K562 (cell line): ENCODE results near the gene PLK5. TPM values are rescaled to one million over a fixed set of nuclear protein-coding genes. Genes with fewer than 3 reads are reported as not detected.

Experiments used
- CCNT2 ChIP-seq: IDR thresholded peaks from 2 replicates; pipeline ENCODE4 v1.6.1; 2011; ENCODE audit warnings: borderline replicate concordance, low read depth, mild to moderate bottlenecking, moderate library complexity, mixed read lengths, low read length; ENCODE audit not compliant: insufficient read length; ENCODE audit errors: extremely low read depth
- FOXJ3 ChIP-seq: sonication (generic); formaldehyde crosslinking; IDR thresholded peaks from 2 replicates; pipeline ENCODE4 v1.4.0; 2020; ENCODE audit warnings: mild to moderate bottlenecking, missing genetic modification reagents
- GABPB2 ChIP-seq: fragments of 250-450 bp; sonication (Bioruptor Pico); conservative IDR thresholded peaks from 2 replicates; pipeline ENCODE4 v1.5.1; 2021; ENCODE audit warnings: mild to moderate bottlenecking
- POLR3G ChIP-seq: IDR thresholded peaks from 2 replicates; pipeline ENCODE4 v1.6.1; 2011; ENCODE audit not compliant: insufficient read length, insufficient replicate concordance; ENCODE audit errors: extremely low read depth
- RBM39 ChIP-seq: fragments of 200-400 bp; formaldehyde crosslinking; optimal IDR thresholded peaks from 2 replicates; pipeline ENCODE3; 2018; ENCODE audit warnings: low read depth, low read length
- SRF ChIP-seq, 2 experiments: fragments of 250-450, 450-650 bp in 1 of 2; sonication (Bioruptor Pico) in 1 of 2; sonication (generic) in 1 of 2; formaldehyde crosslinking; IDR thresholded peaks; 2 replicates each; pipeline versions ENCODE4 v1.5.0 to v1.5.1; 2020 to 2022; ENCODE audit warnings: mild to moderate bottlenecking in 1 of 2, missing genetic modification reagents in 1 of 2
- WHSC1 ChIP-seq: IDR thresholded peaks from one replicate; pipeline ENCODE4 v1.6.1; 2012; ENCODE audit warnings: low read length, control low read depth, inconsistent platforms
- ZNF41 ChIP-seq: fragments of 250-450 bp; sonication (Bioruptor Pico); conservative IDR thresholded peaks from 2 replicates; pipeline ENCODE4 v1.4.0; 2020; ENCODE audit warnings: mild to moderate bottlenecking
- ZNF717 ChIP-seq: fragments of 250-450 bp; sonication (Bioruptor Pico); IDR thresholded peaks from 2 replicates; pipeline ENCODE4 v1.5.0; 2021
- ZNF76 ChIP-seq: fragments of 250-450 bp; sonication (Bioruptor Pico); IDR thresholded peaks from 2 replicates; pipeline ENCODE4 v1.4.0; 2020; ENCODE audit warnings: mild to moderate bottlenecking, moderate library complexity, borderline replicate concordance
- polyA plus RNA-seq, 8 experiments: library from polyadenylated mRNA; depleted of rRNA in 4 of 8; stranded (reverse) in 5 of 8; unstranded in 3 of 8; fragments of >200 nt; fragmentation: Nextera tagmentation in 2 of 8; fragmentation: Illumina TruSeq in 1 of 8; extraction: Ambion mirVana in 2 of 8; extraction: Trizol in 1 of 8; gene quantifications; 2 replicates each; pipeline versions ENCODE4 v1.2.1 to v1.2.3, GENCODE V29; 2011 to 2014; ENCODE audit warnings: inconsistent platforms in 1 of 8, missing spikeins in 1 of 8
- total RNA-seq, 7 experiments: library from RNA; depleted of rRNA in 6 of 7; stranded (reverse); fragments of >200 nt in 6 of 7; fragmentation: Illumina TruSeq in 2 of 7; extraction: Trizol in 2 of 7; gene quantifications; 2 replicates each; pipeline versions ENCODE4 v1.2.1 to v1.2.3, GENCODE V29; 2011 to 2021; ENCODE audit warnings: low replicate concordance in 1 of 7
- TF ChIP-seq, protein P1 (sequence below): sonication (generic); formaldehyde crosslinking; IDR thresholded peaks from 2 replicates; pipeline ENCODE4 v1.8.0; 2023; ENCODE audit warnings: missing genetic modification reagents, mild to moderate bottlenecking, borderline replicate concordance
- TF ChIP-seq, protein P2 (sequence below): fragments of 250-450 bp; sonication (Bioruptor Pico); IDR thresholded peaks from 2 replicates; pipeline ENCODE4 v1.4.0; 2020; ENCODE audit warnings: mild to moderate bottlenecking, moderate library complexity, borderline replicate concordance
- TF ChIP-seq, protein P3 (sequence below): fragments of 450-650 bp; formaldehyde crosslinking; IDR thresholded peaks from 2 replicates; pipeline ENCODE4 v1.4.0; 2020; ENCODE audit warnings: mild to moderate bottlenecking
- TF ChIP-seq, protein P4 (sequence below): fragments of 250-450 bp; sonication (Bioruptor Pico); IDR thresholded peaks from 2 replicates; pipeline ENCODE4 v1.9.0; 2021; ENCODE audit warnings: mild to moderate bottlenecking, inconsistent platforms

The PLK5 gene
- total and polyA plus RNA-seq, 9 of the 15 experiments (the other 6 are each of a cell fraction or from before 2014, with no cell fraction given): 0.04 to 0.23 (median 0.11) TPM; not detected in 5

DNA sequence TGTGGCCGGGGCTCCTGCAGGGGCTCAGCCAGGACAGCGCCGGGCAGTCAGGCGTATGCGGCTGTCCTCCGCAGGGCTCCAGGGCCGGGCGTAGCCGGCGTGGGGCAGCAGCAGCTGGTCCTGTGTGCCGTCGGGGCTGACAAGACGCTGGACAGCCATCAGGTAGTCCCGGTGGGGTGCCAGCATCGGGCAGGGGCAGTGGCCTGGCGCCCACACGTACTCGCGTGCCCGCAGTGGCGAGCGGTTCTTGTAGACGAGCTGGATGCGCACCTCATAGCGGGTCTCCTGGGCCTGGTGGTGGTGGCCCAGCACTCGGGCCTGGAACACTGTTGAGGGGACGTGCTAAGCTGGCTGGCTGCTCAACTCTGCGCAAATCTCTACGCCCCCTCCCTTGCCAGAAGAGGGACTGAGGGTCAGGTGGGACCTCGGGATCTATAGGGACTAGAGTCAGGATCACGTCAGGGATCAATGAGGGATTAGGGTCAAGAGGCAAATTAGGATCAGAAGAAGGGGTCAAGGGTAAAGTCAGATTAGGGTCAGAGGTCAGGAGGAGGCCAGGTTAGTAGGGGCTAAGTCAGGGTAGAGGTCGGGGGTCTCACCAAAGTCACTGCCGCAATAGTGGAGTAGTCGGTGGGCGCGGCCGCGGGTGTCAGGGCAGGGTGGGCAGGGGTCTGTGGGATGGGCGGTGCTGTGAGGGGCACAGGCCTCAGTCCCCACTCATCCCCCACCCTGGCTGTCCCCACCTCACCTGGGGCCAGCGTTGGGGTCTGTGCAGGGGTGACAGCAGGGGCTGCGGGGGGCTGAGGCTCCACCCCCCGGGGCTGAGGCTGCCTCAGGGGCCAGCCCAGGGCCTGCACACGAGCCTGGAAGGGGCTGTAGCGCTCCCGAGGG, 17.6 kb upstream of the PLK5 start (continued):
- TF ChIP-seq, protein P1, sequence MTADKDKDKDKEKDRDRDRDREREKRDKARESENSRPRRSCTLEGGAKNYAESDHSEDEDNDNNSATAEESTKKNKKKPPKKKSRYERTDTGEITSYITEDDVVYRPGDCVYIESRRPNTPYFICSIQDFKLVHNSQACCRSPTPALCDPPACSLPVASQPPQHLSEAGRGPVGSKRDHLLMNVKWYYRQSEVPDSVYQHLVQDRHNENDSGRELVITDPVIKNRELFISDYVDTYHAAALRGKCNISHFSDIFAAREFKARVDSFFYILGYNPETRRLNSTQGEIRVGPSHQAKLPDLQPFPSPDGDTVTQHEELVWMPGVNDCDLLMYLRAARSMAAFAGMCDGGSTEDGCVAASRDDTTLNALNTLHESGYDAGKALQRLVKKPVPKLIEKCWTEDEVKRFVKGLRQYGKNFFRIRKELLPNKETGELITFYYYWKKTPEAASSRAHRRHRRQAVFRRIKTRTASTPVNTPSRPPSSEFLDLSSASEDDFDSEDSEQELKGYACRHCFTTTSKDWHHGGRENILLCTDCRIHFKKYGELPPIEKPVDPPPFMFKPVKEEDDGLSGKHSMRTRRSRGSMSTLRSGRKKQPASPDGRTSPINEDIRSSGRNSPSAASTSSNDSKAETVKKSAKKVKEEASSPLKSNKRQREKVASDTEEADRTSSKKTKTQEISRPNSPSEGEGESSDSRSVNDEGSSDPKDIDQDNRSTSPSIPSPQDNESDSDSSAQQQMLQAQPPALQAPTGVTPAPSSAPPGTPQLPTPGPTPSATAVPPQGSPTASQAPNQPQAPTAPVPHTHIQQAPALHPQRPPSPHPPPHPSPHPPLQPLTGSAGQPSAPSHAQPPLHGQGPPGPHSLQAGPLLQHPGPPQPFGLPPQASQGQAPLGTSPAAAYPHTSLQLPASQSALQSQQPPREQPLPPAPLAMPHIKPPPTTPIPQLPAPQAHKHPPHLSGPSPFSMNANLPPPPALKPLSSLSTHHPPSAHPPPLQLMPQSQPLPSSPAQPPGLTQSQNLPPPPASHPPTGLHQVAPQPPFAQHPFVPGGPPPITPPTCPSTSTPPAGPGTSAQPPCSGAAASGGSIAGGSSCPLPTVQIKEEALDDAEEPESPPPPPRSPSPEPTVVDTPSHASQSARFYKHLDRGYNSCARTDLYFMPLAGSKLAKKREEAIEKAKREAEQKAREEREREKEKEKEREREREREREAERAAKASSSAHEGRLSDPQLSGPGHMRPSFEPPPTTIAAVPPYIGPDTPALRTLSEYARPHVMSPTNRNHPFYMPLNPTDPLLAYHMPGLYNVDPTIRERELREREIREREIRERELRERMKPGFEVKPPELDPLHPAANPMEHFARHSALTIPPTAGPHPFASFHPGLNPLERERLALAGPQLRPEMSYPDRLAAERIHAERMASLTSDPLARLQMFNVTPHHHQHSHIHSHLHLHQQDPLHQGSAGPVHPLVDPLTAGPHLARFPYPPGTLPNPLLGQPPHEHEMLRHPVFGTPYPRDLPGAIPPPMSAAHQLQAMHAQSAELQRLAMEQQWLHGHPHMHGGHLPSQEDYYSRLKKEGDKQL (CRISPR knock-in tag): no peak
- TF ChIP-seq WHSC1: no peak
- TF ChIP-seq GABPB2: no peak
- TF ChIP-seq ZNF717 (CRISPR knock-in tag): no peak
- TF ChIP-seq FOXJ3: no peak
- TF ChIP-seq ZNF76: no peak
- TF ChIP-seq POLR3G: no peak
- TF ChIP-seq SRF (CRISPR knock-in tag; IDR thresholded peaks at IDR 0.05): no peak
- TF ChIP-seq, protein P2, sequence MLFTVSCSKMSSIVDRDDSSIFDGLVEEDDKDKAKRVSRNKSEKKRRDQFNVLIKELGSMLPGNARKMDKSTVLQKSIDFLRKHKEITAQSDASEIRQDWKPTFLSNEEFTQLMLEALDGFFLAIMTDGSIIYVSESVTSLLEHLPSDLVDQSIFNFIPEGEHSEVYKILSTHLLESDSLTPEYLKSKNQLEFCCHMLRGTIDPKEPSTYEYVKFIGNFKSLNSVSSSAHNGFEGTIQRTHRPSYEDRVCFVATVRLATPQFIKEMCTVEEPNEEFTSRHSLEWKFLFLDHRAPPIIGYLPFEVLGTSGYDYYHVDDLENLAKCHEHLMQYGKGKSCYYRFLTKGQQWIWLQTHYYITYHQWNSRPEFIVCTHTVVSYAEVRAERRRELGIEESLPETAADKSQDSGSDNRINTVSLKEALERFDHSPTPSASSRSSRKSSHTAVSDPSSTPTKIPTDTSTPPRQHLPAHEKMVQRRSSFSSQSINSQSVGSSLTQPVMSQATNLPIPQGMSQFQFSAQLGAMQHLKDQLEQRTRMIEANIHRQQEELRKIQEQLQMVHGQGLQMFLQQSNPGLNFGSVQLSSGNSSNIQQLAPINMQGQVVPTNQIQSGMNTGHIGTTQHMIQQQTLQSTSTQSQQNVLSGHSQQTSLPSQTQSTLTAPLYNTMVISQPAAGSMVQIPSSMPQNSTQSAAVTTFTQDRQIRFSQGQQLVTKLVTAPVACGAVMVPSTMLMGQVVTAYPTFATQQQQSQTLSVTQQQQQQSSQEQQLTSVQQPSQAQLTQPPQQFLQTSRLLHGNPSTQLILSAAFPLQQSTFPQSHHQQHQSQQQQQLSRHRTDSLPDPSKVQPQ (CRISPR knock-in tag): no peak
- TF ChIP-seq CCNT2: no peak
- TF ChIP-seq, protein P3, sequence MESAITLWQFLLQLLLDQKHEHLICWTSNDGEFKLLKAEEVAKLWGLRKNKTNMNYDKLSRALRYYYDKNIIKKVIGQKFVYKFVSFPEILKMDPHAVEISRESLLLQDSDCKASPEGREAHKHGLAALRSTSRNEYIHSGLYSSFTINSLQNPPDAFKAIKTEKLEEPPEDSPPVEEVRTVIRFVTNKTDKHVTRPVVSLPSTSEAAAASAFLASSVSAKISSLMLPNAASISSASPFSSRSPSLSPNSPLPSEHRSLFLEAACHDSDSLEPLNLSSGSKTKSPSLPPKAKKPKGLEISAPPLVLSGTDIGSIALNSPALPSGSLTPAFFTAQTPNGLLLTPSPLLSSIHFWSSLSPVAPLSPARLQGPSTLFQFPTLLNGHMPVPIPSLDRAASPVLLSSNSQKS: no peak
- TF ChIP-seq ZNF41 (CRISPR knock-in tag): no peak
- TF ChIP-seq RBM39: no peak
- TF ChIP-seq, protein P4, sequence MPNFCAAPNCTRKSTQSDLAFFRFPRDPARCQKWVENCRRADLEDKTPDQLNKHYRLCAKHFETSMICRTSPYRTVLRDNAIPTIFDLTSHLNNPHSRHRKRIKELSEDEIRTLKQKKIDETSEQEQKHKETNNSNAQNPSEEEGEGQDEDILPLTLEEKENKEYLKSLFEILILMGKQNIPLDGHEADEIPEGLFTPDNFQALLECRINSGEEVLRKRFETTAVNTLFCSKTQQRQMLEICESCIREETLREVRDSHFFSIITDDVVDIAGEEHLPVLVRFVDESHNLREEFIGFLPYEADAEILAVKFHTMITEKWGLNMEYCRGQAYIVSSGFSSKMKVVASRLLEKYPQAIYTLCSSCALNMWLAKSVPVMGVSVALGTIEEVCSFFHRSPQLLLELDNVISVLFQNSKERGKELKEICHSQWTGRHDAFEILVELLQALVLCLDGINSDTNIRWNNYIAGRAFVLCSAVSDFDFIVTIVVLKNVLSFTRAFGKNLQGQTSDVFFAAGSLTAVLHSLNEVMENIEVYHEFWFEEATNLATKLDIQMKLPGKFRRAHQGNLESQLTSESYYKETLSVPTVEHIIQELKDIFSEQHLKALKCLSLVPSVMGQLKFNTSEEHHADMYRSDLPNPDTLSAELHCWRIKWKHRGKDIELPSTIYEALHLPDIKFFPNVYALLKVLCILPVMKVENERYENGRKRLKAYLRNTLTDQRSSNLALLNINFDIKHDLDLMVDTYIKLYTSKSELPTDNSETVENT (CRISPR knock-in tag): no peak
